Activated CD8-positive, alpha-beta memory T cell treated with anti-CD3 and anti-CD28 coated beads, Interleukin-2, amount 50 U/mL, for 24 hours (primary cell): ENCODE measurements around the gene ADGRD1.
"Not testable (repeated sequence)": the region's sequence is repeated elsewhere in the genome, so short reads cannot be mapped to it uniquely, and the experiment has no call there.

Experiments
- DNase-seq: peaks from one replicate; pipeline ENCODE4 v3.0.0-alpha.2; 2020; ENCODE audit errors: extremely low read depth

Gene ADGRD1

DNA sequence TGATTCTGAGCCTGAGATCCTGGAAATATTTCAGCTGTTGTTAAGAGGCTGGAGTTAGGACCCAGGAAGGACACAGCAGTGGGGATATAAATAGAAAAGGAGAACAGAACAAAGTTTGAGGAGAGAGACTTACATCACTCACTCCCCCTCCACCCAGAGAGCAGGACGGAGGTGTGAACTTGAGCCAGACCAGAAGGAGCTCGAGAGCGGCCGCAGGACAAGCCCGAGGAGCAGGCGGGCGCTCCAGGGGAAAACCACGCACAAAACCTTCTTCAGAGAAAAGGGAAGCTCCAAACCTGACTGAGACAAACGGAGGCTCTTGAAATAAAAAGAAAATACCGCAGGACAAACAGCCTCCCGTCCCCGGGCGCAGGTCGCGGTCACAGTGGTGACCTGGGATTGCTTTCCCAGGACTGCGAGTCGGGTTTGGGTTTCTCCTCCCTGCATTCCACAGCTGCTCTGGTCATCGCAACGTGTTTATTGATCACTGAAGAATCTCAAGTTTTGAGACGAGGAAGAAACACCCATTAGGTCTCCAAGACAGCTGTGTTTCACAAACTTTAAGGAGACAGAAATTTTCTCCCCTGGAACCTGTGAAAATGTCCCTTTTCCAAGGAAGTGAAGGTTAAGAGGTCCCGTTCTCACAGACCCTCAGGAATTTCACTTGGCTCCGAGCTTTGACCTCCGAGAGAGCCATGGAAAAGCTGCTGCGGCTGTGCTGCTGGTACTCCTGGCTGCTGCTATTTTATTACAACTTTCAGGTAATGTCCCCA is at the start of gene ADGRD1:
Gene ADGRD1 (plus strand): TSS at position 137 of the 773 bp plus-strand sequence. CDS start 559 bp downstream, at position 696.
- no peak for DNase-seq

DNA sequence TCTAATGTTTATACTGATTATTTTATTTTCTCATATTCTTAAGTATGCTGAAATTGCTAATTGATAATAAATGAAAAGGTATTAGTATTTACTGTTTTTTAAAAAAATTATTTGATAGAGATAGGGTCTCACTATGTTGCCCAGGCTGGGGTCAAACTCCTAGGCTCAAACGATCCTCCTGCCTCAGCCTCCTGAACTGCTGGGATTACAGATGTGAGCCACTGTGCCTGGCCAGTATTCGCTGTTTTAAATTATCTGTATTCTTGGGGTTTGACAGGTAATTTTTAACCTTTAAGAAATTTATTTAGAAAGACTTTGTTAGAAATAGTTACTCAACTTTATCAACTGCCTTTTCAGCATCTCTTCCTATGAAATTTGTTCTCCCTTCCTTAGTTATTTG is 49.6 kb upstream of the ADGRD1 start:
- DNase-seq = no peak

DNA sequence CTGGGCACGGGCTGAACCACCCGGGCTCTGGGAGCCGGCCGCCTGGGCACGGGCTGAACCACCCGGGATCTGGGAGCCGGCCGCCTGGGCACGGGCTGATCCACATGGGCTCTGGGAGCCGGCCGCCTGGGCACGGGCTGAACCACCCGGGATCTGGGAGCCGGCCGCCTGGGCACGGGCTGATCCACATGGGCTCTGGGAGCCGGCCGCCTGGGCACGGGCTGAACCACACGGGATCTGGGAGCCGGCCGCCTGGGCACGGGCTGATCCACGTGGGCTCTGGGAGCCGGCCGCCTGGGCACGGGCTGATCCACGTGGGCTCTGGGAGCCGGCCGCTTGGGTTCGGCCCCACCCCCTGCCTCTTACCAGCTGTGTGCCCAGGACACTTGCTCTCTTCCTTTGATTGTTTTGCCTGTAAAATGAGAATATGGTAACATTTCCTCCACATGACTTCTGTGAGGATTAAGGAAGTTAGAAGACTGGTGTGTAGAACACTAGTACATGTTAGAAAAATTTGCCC is 48.7 kb upstream of the ADGRD1 start:
- DNase-seq = not testable (repeated sequence)

DNA sequence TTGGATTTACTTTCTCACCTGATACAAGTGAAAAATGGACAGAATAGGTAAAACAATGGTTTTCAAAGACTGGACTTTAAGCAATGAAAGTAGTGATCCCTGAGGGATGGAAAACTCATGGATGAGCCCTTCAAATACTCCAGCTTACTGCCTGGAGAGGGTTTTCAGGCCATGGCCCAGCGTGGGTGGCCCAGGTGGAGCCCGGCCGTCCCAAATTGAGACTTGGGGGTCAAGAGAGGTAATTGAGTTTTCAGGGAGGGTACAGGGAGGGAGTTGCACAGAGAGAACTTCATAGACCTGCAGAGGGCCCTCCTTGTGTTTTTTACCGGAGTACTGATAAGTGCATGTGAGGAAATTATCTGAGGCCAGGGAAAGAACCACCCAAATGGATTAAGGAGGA is 44.6 kb upstream of the ADGRD1 start:
- no peak for DNase-seq

DNA sequence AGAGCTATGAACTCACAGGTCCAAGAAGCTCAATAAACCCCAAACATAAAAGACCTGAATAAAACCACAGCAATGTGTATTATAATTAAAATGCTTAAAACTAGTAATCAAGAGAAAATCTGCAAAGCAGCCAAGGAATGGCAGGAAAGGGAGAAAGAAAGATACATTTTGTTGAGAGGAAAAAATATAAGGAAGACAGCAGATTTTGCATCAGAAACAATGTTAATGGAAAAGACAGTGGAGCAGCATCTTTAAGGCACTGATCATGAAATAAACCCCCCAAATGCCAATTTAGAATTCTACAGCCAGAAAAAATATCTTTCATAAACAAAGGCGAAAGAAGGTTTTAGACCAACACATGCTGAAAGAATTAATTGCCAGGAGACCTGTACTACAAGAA is 42.5 kb upstream of the ADGRD1 start:
- DNase-seq = no peak

DNA sequence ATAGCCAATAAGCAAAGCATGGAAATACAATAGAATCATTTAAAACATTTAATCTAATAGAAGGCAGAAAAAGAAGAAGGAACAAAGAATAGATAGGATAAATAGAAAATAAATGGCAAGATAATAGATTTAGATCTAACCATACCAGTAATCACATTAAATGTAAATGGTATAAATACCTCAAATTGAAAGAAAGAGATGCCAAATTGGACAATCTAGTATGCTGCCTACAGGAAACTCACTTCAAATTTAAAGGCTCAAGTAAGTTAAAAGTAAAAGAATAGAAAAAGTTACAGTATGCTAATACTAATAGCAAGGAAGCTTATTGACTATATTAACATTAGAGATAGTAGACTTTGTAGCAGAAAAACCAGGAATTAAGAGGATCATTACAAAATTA is 41.8 kb upstream of the ADGRD1 start:
- no peak for DNase-seq

DNA sequence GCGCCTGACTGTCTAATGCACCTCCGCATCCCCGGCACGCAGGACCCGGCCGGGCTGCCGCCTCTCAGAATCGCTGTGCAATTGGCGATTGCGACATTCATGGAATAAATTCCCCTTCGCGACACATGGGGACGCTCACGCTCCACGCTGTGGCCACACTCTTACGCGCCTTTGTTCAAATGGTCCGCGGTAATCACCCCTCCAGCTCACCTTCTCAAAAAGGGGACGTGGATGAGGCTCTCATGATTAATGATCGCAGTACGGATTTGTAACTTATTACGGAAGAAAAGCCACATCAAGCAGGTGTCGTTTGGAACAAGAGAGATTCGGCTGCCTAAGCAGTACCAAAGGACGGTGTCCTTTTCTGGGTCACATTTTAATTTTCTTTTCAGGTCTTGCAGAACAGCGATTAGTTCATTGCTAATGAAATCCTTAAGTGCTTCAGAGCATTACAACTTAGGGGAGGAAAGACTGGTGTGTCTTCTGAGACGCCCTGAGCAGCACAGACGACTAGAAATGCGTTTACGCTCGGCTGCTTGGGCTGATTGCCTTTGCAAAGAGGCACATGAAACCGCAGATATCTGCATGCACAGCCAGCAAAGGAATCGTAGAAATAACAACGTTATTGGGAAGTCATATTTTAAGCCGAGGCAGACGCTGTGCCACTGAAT is 37.3 kb upstream of the ADGRD1 start:
- no peak for DNase-seq

DNA sequence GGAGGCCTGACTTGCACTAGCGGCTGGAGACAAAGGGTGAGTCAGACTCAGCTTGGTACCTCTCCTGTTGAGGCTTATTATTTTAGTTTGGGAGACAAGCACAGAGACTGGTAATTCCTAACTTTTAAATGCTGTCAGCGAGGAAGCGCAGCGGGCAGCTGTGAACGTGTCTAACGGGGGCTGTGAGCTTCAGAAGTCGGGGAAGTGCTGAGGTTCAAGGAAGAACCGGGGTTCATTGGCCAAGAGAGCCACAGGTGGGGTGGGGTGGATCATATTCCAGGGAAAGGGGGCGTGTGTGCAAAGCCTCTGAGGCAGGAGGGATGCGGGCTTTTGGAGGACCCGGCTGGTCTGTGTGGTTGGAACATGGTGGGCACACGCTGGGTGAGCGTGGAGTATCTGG is 36.1 kb upstream of the ADGRD1 start:
- DNase-seq = no peak

DNA sequence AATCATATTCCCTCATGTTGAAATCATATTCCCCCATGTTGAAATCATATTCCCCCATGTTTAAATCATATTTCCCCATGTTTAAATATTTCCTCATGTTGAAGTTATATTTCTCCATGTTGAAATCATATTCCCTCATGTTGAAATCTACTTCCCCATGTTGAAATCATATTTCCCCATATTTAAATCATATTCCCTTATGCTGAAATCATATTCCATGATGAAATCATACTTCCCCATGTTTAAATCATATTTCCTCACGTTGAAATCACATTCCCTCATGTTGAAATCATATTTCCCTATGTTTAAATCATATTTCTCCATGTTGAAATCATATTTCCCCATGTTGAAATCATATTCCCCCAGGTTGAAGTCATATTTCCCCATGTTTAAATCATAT is 34.6 kb upstream of the ADGRD1 start:
- DNase-seq = no peak

DNA sequence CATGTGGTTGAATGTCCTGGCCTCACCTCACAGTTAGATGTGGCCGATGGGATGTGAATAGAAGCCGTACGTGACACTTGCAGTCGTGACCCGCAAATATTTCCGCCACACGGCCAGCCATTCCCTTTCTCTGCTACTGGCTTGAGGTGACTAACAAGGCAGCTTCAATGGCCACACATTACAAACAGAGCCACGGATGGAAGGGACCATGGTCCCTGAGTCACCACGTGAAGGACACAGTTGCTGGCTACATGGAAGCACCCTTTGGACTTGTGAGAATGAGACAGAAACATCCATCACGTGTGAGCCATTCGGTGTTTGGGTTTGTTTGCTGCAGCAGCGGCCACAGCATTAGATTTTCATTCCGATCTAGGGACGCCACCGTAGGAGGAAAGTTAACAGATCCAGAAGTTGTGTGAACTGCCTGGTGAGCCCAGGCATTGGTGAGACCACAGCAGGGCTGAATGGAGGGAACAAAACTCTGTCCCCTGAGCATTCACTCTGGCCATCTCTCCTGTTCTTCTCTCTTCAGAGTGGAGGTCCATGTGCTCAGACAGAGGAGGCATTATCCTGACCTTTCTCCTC is 33.5 kb upstream of the ADGRD1 start:
- no peak for DNase-seq

DNA sequence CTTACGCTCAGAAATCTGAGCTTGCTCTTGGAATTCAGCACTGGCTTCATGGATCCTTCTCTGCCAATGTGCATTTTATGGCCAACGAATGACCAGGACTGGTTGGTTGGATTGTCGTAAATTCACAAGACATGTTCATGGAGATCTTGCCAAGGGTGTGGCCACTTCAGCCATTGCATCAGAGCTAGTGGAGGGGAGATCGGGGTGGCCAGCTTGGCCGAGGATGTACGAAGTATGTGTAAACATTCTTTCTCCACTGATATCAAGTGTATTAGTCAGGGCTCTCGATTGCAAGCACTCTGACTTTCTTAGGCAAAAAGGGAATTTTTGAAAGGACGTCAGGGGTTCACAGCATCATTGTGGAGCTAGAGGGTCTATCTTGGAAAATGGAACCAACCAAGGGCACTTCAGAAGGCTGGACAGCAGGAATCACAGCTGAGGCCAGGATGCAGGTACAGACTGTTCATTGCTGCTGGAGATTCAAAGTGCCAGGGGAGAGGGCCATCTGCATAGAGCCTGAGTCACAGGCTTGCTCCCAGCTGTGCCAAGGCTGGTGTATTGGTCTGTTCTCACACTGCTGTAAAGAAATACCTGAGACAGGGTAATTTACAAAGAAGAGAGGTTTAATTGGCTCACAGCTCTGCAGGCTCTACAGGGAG is 32.9 kb upstream of the ADGRD1 start:
- no peak for DNase-seq

DNA sequence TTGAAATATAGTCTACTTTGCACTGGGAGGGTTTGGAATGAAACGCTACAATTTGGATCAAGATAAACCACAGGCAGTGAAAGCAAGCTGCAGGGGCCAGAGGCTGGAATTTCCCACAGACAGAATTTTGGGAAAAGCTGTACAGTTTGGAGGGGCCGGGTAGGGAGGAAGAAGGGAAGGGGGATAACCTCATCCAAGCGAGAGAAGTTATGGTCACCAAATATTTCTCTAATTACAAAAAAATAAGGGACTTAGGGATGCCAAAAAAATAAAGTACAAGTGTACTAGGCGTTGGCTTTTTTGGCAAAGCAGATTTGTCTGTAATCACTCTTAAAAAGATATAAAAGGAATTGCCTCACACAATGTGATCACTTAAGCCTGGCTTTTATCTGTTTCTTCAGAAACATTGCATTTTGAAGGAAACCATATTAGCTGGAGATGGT is 31.2 kb upstream of the ADGRD1 start:
- no peak for DNase-seq

DNA sequence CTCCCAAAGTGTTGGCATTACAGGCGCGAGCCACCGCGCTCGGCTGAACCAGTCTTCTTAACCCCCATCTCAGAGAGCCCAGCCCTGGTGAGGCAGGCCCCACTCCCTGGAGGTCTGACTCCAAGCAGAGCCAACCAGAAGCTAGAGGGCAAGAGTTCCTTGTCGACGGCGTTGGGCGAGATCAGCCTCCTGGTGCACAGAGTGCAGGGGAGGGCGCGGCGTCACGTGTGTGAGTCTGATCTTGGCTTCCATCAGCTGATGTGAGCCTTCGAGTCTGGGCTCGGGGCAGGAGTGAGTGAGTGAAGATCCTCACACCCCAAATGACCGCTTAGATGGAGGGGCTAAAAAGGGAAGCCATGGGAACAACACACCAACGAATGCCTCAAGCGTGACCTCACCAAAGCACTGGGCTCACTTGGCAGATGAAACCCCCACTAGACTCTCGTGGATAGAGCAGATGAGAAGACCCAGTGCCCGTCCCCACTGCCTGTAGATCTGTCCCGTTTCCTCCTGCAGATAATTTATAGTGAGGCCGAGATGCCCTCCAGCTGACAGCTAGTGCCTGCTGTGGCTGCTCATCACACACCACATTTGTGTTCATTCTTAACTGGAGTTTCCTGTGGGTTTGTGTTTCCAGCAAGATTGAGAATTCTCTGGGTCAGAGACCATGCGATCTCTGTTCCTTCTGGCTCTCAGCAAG is 28.6 kb upstream of the ADGRD1 start:
- DNase-seq = no peak

DNA sequence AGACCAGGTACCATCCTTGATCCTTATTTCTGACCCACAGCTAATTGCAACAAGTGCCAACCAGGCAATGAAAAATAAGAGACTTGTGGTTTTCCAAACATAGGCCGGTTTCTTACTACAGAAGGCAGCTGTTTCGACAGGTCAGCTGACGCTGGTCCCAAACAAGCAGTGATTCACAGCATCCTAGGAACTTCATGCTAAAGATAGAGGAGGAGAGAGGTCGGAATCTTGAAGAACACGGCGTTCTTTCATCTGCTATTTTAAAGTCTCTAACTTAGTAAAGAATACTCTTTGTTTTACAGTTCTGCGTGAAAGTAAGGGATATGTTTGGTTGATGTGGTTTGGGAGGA is 28.1 kb upstream of the ADGRD1 start:
- DNase-seq = no peak

DNA sequence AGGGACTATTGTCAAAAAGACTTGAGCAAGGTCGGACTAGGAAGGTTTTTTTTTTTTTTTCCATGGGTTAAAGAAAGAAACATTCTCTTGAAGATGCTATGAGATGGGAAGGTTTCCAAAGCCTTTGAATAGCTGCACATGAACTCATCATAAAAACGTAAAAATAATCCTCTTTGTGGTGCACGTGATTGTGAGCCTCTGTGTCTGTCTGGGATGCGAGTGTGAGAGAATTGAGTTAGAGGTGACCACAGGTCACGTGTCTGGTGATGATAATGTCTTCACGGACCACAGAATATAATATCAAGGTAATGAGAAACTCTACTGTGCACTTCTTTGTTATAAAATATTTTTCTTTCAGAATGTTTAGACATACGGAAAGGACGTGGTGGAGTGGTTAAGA is 24.3 kb upstream of the ADGRD1 start:
- no peak for DNase-seq

DNA sequence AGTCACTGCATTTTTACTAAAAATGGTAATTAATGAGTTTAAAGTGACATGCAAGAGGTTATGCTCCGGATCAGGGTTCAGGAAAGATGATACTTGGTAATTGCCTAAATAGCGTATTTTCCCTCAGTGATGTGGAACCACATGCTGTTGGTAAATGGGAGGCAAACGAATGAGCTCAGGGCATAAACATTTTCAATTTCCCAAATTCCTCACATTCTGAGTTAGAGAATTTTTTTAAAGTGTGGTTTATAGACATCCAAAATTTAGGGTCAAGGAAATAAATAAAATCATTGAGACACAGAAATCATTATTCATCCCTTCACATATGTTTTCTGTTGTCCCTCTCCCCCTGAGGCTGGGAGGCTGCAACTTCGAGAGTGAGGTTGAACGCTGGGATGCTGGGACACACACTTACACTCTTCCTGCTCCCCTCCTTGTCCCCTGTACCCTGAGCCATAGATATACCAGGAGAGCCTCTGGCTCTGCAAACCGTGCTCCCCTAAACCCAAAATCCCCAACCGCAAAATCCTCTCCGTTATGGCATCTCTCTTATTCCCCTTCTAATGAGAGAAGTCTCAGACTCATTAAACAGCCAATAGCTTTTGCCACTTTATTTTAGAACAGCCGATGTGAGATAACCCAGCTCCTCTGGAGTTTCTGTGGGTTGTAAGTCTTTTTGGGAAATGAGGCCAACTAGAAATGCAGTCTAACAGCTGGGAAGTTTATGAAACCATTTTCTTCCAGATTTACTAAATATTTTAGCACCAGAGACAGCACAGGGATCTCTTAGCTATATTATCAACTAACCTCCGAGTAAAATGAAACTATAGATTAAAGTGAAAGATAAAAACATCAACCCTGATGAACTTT is 21.4 kb upstream of the ADGRD1 start:
- DNase-seq = no peak

DNA sequence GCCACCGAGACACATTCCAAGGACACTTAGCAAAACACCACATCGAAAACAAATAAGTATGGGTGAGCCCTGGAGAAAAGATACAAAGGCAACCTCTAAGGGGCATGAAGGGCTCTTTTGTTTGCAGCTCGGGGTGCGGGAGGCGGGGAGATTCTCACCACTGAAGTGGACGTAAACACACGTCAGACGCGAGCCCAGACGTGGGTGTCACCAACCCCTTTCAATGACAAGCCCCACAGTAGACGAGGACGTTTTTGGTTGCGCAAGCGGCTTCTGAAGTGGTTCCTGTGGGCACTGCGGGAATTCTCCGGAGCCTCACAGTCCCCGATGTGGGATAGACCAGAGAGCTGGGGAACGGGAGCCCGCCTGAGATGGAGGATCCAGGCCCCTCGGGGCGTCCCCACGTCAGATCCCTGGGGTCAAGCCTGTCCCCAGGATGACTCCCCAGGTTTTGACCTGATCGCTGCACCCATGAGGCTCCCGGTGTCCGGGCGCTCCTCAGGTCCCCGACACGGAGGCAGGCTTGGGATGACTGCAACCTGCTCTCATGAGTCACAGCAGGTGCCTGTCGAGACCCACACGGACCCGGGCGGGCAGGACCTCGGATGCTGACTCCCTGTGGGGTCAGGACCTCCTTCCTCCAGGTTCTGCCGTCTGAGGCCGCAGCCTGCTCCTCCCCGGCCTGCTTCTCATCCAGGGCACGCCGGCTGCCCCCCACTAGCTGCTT is 20.3 kb upstream of the ADGRD1 start:
- DNase-seq = no peak

DNA sequence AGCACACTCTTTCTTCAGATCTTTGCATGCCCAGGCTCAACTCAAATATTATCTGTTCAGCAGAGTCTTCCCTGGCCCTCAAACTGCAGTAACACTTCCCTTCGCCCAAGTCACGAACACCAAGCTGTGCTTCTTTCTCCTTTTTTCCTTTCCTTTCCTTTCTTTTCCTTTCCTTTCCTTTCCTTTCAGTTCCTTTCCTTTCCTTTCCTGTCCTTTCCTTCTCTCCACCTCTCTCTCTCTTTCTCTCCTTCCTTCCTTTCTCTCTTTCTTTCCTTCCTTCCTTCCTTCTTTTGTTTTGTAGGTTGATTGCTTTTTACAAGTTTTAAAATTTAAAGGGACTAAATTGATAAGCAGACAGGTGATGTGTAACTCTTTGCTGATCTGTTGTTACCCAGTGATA is 19.0 kb upstream of the ADGRD1 start:
- no peak for DNase-seq

DNA sequence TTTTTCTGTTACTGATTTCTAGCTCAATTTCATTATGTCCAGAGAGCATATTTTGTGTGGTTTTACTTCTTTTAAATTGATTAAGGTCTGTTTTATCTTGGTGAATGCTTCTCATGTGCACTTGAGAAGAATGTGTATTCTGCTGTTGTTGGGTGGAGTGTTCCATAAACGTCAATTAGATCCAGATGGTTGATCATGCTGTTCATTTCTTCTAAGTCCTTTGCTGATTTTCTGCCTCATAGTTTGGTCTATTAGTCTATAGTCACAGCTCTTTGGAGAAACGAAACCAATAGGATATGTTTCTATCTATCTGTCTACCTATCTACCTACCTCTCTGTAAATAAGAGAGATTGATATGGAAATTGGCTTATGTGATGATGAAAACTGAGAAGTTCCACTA is 17.1 kb upstream of the ADGRD1 start:
- DNase-seq = no peak

DNA sequence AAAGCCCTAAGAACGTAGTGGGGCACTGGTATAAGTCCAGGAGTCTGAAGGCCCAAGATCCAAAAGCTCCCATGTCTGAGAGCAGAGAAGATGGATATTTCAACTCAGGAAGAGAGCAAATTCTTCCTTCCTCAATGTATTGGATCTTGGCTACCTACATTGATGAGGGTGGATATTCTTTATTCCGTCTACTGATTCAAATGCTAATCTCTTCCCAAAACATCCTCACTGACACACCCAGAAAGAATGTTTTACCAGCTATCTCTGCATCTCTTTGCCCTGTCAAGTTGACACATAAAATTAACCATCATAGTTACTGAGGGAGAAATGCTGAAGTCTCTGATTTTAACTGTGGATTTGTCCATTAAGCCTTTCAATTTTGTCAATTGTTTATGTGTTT is 16.6 kb upstream of the ADGRD1 start:
- no peak for DNase-seq
